Fibroblast of lung (primary cell): Measurements from ENCODE around the gene AMOTL1. TPM values are rescaled to one million over a fixed set of nuclear protein-coding genes. Genes with fewer than 3 reads are reported as not detected.

Experiments
- DNase-seq, 2 donors: peaks; one replicate each; pipeline versions ENCODE4 v3.0.0 to v3.0.0-alpha.2; 2010; ENCODE audit warnings: low read depth in 2 of 2
- H2AFZ ChIP-seq: 2 replicates; pipeline ENCODE4 v1.5.1; 2012; ENCODE audit warnings: low read length, control low read depth, inconsistent platforms
- H3K27ac ChIP-seq: 2 replicates; pipeline ENCODE4 v1.5.1; 2011; ENCODE audit warnings: low read length, control low read depth; ENCODE audit not compliant: insufficient read depth
- H3K27me3 ChIP-seq: 2 replicates; pipeline ENCODE4 v1.5.1; 2011; ENCODE audit warnings: mild to moderate bottlenecking, low read length; ENCODE audit not compliant: control insufficient read depth, insufficient read depth
- H3K36me3 ChIP-seq: 2 replicates; pipeline ENCODE4 v1.5.1; 2011; ENCODE audit warnings: low read length; ENCODE audit not compliant: control insufficient read depth, insufficient read depth
- H3K4me1 ChIP-seq: 2 replicates; pipeline ENCODE4 v1.5.1; 2011; ENCODE audit warnings: low read length; ENCODE audit not compliant: control insufficient read depth, insufficient read depth; ENCODE audit errors: extremely low read depth
- H3K4me2 ChIP-seq: 2 replicates; pipeline ENCODE4 v1.5.1; 2011; ENCODE audit warnings: low read length, control low read depth; ENCODE audit not compliant: insufficient read depth; ENCODE audit errors: extremely low read depth
- H3K4me3 ChIP-seq, 4 experiments: fragments of 200-600 bp in 1 of 4; sonication (generic) in 1 of 4; replicated peaks in 1 of 4; 2 replicates each; pipeline ENCODE4 v1.5.1; 2011 to 2016; ENCODE audit warnings: low read length in 4 of 4, low read depth in 3 of 4, mild to moderate bottlenecking in 3 of 4, control low read depth in 2 of 4, inconsistent platforms in 1 of 4, mixed read lengths in 1 of 4; ENCODE audit not compliant: insufficient read depth in 1 of 4; ENCODE audit errors: control extremely low read depth in 1 of 4
- H3K79me2 ChIP-seq: 2 replicates; pipeline ENCODE4 v1.5.1; 2012; ENCODE audit warnings: mild to moderate bottlenecking, low read length, inconsistent platforms; ENCODE audit not compliant: control insufficient read depth, insufficient read depth
- H3K9ac ChIP-seq: 2 replicates; pipeline ENCODE4 v1.5.1; 2011; ENCODE audit warnings: mild to moderate bottlenecking, low read length, control low read depth; ENCODE audit not compliant: insufficient read depth
- H3K9me3 ChIP-seq: 2 replicates; pipeline ENCODE4 v1.5.1; 2012; ENCODE audit warnings: low read depth, low read length; ENCODE audit not compliant: control insufficient read depth, insufficient read depth
- H4K20me1 ChIP-seq: 2 replicates; pipeline ENCODE4 v1.5.1; 2011; ENCODE audit warnings: low read length; ENCODE audit not compliant: control insufficient read depth, insufficient read depth; ENCODE audit errors: extremely low read depth
- EZH2 ChIP-seq: IDR thresholded peaks from 2 replicates; pipeline ENCODE4 v1.5.1; 2012; ENCODE audit warnings: low read length, control low read depth, mild to moderate bottlenecking; ENCODE audit errors: missing control alignments
- polyA plus RNA-seq, 2 donors: library from polyadenylated mRNA; depleted of rRNA in 1 of 2; stranded (reverse) in 1 of 2; unstranded in 1 of 2; fragments of >200 nt; gene quantifications; 2 replicates each; pipeline ENCODE4 v1.2.1, GENCODE V29; 2011 to 2012; ENCODE audit warnings: missing spikeins in 1 of 2
- total RNA-seq: library from RNA; depleted of rRNA; stranded (reverse); fragments of >200 nt; gene quantifications from 2 replicates; pipeline ENCODE4 v1.2.1, GENCODE V29; 2014
- TF ChIP-seq, protein P1 (sequence below), 2 donors: IDR thresholded peaks in 1 of 2; conservative IDR thresholded peaks in 1 of 2; 1 replicate in 1 of 2; 2 replicates in 1 of 2; pipeline ENCODE4 v1.5.1; 2011 to 2012; ENCODE audit warnings: low read length in 2 of 2, control low read depth in 1 of 2, inconsistent platforms in 1 of 2, low read depth in 1 of 2, mild to moderate bottlenecking in 1 of 2

Gene AMOTL1
- total and polyA plus RNA-seq, 2 donors (not counting 1 experiment from before 2014, with no cell fraction given), result 38.0 to 63.7 TPM

DNA sequence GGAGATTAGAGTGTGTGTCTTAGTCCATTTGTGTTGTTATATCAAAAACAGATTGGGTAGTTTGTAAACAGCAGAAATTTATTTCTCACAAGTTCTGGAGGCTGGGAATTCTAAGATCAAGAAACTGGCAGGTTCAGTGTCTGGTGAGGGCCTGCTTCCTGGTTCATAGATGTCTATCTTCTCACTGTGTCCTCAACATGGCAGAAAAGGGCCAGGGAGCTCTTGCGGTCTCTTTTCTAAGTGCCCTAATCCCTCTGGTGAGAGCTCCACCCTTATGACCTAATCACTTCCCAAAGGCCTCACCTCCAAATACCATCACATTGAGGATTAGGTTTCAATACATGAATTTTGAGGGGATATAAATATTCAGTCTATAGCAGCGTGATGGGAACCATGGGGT, 25.5 kb upstream of the AMOTL1 start:
- Histone ChIP-seq H3K4me1 (no peaks in the 10 kb centered on the region), H3K27ac (no peak overlapping the region), H3K4me2 (no peak overlapping the region), H3K36me3 (no peaks in the 10 kb centered on the region), H3K4me3 (no peak overlapping the region), H3K79me2 (no peaks in the 10 kb centered on the region), H3K9me3 (no peaks in the 10 kb centered on the region), H3K27me3 (no peaks in the 10 kb centered on the region), H2AFZ (no peak overlapping the region), H4K20me1 (no peaks in the 10 kb centered on the region), H3K9ac (no peak overlapping the region)
- DNase-seq, result no peak
- TF ChIP-seq, protein P1, sequence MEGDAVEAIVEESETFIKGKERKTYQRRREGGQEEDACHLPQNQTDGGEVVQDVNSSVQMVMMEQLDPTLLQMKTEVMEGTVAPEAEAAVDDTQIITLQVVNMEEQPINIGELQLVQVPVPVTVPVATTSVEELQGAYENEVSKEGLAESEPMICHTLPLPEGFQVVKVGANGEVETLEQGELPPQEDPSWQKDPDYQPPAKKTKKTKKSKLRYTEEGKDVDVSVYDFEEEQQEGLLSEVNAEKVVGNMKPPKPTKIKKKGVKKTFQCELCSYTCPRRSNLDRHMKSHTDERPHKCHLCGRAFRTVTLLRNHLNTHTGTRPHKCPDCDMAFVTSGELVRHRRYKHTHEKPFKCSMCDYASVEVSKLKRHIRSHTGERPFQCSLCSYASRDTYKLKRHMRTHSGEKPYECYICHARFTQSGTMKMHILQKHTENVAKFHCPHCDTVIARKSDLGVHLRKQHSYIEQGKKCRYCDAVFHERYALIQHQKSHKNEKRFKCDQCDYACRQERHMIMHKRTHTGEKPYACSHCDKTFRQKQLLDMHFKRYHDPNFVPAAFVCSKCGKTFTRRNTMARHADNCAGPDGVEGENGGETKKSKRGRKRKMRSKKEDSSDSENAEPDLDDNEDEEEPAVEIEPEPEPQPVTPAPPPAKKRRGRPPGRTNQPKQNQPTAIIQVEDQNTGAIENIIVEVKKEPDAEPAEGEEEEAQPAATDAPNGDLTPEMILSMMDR (conservative IDR thresholded peaks at IDR 0.05 in 1 of 2, IDR thresholded peaks at IDR 0.05 in 1 of 2; ENCODE audit: low read depth in 1 of 2, low read length in 2 of 2), result no peak
- no peak for TF ChIP-seq EZH2

DNA sequence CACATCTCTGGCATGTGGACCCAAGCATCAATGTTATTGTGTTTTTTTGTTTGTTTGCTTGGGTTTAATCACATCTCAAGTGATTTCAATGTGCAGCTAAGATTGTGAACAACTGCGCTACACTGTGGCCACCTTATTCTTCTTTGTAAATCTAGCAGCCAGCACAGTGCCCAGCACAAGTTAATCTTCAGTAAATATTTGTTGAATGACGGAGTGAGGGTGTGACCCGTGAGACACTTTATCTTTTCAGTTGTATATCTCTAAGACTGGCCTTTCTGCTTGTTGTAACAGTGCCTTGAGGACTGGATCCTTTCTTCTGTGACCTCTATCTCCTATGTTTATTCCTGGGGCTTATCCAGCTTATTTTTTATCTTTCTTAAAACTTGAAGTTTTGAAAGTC, 21.4 kb upstream of the AMOTL1 start:
- no peaks in the 10 kb centered on the region for H3K9me3 ChIP-seq
- no peak overlapping the region for H3K9ac ChIP-seq
- H4K20me1 ChIP-seq, result no peaks in the 10 kb centered on the region
- no peak for DNase-seq
- no peaks in the 10 kb centered on the region for H3K79me2 ChIP-seq
- no peak overlapping the region for H3K4me3 ChIP-seq
- H3K27me3 ChIP-seq, result no peaks in the 10 kb centered on the region
- no peak overlapping the region for H3K27ac ChIP-seq
- H3K36me3 ChIP-seq, result no peaks in the 10 kb centered on the region
- H3K4me1 ChIP-seq, result no peaks in the 10 kb centered on the region
- H2AFZ ChIP-seq, result no peak overlapping the region
- H3K4me2 ChIP-seq, result no peak overlapping the region
- no peak for TF ChIP-seq EZH2
- TF ChIP-seq, protein P1 (conservative IDR thresholded peaks at IDR 0.05 in 1 of 2, IDR thresholded peaks at IDR 0.05 in 1 of 2; ENCODE audit: low read depth in 1 of 2, low read length in 2 of 2), result no peak

- Histone ChIP-seq H3K4me2 (no peak overlapping the region), H3K9ac (no peak overlapping the region), H3K27ac (no peak overlapping the region), H3K27me3 (no peaks in the 10 kb centered on the region), H4K20me1 (no peaks in the 10 kb centered on the region), H3K4me1 (peaks cover under 1% of the 10 kb centered on the region), H2AFZ (no peak overlapping the region), H3K4me3 (no peak overlapping the region), H3K9me3 (no peaks in the 10 kb centered on the region), H3K36me3 (no peaks in the 10 kb centered on the region), H3K79me2 (no peaks in the 10 kb centered on the region)
- TF ChIP-seq, protein P1 (conservative IDR thresholded peaks at IDR 0.05 in 1 of 2, IDR thresholded peaks at IDR 0.05 in 1 of 2; ENCODE audit: low read depth in 1 of 2, low read length in 2 of 2), result no peak
- TF ChIP-seq EZH2, result no peak
- no peak for DNase-seq
Measured at GRCh38 chr11:94747146-94747545, 21.0 kb upstream of the AMOTL1 start.
